ENCODE data around the gene MOB3C. TPM values are rescaled to one million over a fixed set of nuclear protein-coding genes. Genes with fewer than 3 reads are reported as not detected.

MOB3C gene
- total RNA-seq, 1 donor from 2014 or later, result 9.4 TPM

DNA sequence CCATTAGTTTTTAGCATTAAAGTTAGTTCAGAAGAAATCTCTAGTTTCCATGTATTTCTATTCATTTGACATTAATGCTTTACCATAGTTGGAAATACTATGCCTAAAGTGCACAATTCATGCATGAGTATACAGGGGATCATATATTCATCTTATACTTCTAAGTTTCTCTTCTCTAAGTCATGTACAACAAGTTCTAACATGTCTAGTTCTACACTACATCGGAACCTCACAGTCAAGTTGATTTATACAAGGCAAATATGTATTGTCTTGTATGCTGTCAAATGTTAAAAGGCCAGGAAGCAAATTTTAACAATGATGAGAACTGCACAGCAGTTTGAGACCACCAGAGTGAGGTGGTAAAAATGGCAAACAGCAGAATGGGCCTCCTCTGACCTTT is 22.9 kb upstream of the MOB3C start:
- H3K4me3 Mint-ChIP-seq (ENCODE audit: unreplicated experiment), result no peak overlapping the region
- TF ChIP-seq, protein P1, sequence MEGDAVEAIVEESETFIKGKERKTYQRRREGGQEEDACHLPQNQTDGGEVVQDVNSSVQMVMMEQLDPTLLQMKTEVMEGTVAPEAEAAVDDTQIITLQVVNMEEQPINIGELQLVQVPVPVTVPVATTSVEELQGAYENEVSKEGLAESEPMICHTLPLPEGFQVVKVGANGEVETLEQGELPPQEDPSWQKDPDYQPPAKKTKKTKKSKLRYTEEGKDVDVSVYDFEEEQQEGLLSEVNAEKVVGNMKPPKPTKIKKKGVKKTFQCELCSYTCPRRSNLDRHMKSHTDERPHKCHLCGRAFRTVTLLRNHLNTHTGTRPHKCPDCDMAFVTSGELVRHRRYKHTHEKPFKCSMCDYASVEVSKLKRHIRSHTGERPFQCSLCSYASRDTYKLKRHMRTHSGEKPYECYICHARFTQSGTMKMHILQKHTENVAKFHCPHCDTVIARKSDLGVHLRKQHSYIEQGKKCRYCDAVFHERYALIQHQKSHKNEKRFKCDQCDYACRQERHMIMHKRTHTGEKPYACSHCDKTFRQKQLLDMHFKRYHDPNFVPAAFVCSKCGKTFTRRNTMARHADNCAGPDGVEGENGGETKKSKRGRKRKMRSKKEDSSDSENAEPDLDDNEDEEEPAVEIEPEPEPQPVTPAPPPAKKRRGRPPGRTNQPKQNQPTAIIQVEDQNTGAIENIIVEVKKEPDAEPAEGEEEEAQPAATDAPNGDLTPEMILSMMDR (IDR thresholded peaks at IDR 0.05), result no peak
- no peaks in the 10 kb centered on the region for H3K9me3 Mint-ChIP-seq (ENCODE audit: unreplicated experiment)
- DNase-seq (ENCODE audit: extremely low spot score, unreplicated experiment), result no peak
- no peak overlapping the region for H3K27ac Mint-ChIP-seq (ENCODE audit: unreplicated experiment)
- no peaks in the 10 kb centered on the region for H3K27me3 Mint-ChIP-seq (ENCODE audit: unreplicated experiment)
- peaks cover 19% of the 10 kb centered on the region for H3K4me1 Mint-ChIP-seq (ENCODE audit: unreplicated experiment)
- H3K36me3 Mint-ChIP-seq (ENCODE audit: unreplicated experiment), result peaks cover 37% of the 10 kb centered on the region

- TF ChIP-seq, protein P1 (IDR thresholded peaks at IDR 0.05), result no peak
- no peak for DNase-seq (ENCODE audit: extremely low spot score, unreplicated experiment)
- no peak overlapping the region for H3K27ac Mint-ChIP-seq (ENCODE audit: unreplicated experiment)
- no peaks in the 10 kb centered on the region for H3K9me3 Mint-ChIP-seq (ENCODE audit: unreplicated experiment)
- peaks cover 37% of the 10 kb centered on the region for H3K36me3 Mint-ChIP-seq (ENCODE audit: unreplicated experiment)
- no peaks in the 10 kb centered on the region for H3K27me3 Mint-ChIP-seq (ENCODE audit: unreplicated experiment)
- H3K4me1 Mint-ChIP-seq (ENCODE audit: unreplicated experiment), result peaks cover 17% of the 10 kb centered on the region
- H3K4me3 Mint-ChIP-seq (ENCODE audit: unreplicated experiment), result no peak overlapping the region
Measured at GRCh38 chr1:46638921-46639320, 22.3 kb upstream of the MOB3C start.

DNA sequence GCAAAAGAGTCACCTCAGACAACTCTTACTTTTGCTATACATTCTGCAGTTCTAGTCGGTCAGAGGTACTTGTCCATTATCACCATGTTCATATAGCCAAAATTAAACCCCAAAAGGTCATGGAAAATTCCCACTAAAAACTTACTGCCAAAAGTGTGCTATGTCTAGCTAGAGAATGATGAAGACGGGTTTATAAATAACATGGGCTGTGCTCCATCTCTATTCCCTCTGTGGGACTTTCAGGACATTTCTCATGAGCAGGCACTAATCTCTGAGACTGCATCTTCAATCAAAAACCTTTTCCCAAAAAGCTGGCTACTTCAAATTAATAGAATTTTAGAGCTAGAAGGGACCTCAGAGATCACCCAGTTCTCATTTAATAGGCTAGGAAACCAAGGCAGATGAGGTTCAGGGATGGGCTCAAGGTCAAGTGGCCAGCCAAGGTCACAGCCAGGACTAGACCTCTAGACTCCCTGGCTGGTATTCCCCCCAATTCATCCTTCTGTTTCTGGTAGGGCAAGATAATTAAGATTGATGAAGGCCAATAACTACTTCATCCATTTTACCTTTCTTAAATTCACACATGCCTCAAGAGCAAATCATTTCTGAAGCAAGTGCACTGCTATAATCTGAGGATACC is 21.0 kb upstream of the MOB3C start:
- no peak for DNase-seq (ENCODE audit: extremely low spot score, unreplicated experiment)

DNA sequence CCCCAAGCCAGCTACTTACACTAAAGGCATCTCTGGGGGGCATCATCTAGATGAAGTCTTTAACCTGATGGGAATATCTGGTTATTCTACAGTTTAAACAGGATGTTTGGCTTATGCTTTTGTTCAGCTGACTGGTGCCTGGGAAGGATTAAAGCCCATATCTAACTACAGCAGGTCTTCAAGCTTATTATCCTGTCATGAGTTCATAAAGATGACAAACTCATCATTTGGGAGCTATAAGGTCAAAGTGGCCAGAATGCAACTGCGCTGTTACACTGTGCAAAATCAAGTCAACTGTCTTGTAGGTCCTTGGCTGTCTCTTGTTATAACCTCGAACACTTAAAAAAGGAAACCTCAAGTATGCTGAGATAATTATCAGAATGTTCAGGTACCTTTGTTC is 18.6 kb upstream of the MOB3C start:
- Mint-ChIP-seq H3K27ac (ENCODE audit: unreplicated experiment) (no peak overlapping the region), H3K4me3 (ENCODE audit: unreplicated experiment) (no peak overlapping the region), H3K9me3 (ENCODE audit: unreplicated experiment) (no peaks in the 10 kb centered on the region), H3K36me3 (ENCODE audit: unreplicated experiment) (peaks cover 49% of the 10 kb centered on the region), H3K4me1 (ENCODE audit: unreplicated experiment) (no peaks in the 10 kb centered on the region), H3K27me3 (ENCODE audit: unreplicated experiment) (no peaks in the 10 kb centered on the region)
- TF ChIP-seq, protein P1 (IDR thresholded peaks at IDR 0.05), result no peak
- no peak for DNase-seq (ENCODE audit: extremely low spot score, unreplicated experiment)

More for the DNA sequence above, 21.0 kb upstream of the MOB3C start:
- H3K27ac Mint-ChIP-seq (ENCODE audit: unreplicated experiment), result no peak overlapping the region
- H3K4me1 Mint-ChIP-seq (ENCODE audit: unreplicated experiment), result peaks cover 3% of the 10 kb centered on the region
- H3K27me3 Mint-ChIP-seq (ENCODE audit: unreplicated experiment), result no peaks in the 10 kb centered on the region
- H3K36me3 Mint-ChIP-seq (ENCODE audit: unreplicated experiment), result peaks cover 44% of the 10 kb centered on the region
- H3K9me3 Mint-ChIP-seq (ENCODE audit: unreplicated experiment), result no peaks in the 10 kb centered on the region
- H3K4me3 Mint-ChIP-seq (ENCODE audit: unreplicated experiment), result no peak overlapping the region
- TF ChIP-seq, protein P1 (IDR thresholded peaks at IDR 0.05), result no peak

DNA sequence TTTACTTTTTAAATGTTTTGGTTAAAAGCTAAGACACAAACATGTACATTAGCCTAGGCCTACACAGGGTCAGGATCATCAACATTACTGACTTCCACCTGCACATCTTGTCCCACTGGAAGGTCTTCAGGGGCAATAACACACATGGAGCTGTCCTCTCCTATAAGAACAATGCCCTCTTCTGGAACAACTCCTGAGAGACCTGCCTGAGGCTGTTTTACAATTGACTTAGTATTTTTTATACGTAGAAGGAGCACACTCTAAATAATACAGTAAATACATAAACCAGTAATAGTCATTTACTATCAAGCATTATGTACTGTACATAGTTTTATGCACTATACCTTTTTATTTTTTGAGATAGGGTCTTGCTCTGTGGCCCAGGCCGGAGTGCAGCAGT is 14.1 kb upstream of the MOB3C start:
- no peaks in the 10 kb centered on the region for H3K9me3 Mint-ChIP-seq (ENCODE audit: unreplicated experiment)
- H3K4me3 Mint-ChIP-seq (ENCODE audit: unreplicated experiment), result no peak overlapping the region
- no peak overlapping the region for H3K27ac Mint-ChIP-seq (ENCODE audit: unreplicated experiment)
- peaks cover 30% of the 10 kb centered on the region for H3K36me3 Mint-ChIP-seq (ENCODE audit: unreplicated experiment)
- no peak for DNase-seq (ENCODE audit: extremely low spot score, unreplicated experiment)
- no peaks in the 10 kb centered on the region for H3K27me3 Mint-ChIP-seq (ENCODE audit: unreplicated experiment)
- TF ChIP-seq, protein P1 (IDR thresholded peaks at IDR 0.05), result no peak
- no peaks in the 10 kb centered on the region for H3K4me1 Mint-ChIP-seq (ENCODE audit: unreplicated experiment)
